ENCODE measurements around the gene PAQR5.

DNA sequence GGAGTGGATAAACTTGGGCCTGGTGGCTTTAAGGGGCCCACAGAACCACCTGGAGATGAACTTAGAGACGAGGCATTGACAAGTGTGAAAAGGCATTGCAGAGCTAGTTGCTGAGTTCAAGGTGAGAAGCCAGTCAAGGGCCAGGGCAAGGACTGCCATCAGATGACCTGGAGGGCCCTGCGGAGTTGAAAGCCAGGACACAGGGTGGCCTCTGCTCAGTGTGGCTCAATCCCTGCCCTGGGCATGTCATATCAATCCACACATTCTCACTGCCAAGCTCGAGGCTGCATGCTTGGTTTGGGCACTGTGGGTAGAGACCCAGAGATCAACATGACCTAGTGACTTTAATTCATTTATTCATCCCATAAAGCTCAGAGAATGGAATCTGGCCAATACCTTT lies 9.2 kb downstream of the PAQR5 start:
- TF ChIP-seq EZH2 (IDR thresholded peaks at IDR 0.05) (no peak), POLR2AphosphoS5 (IDR thresholded peaks at IDR 0.05; ENCODE audit: borderline replicate concordance, low read depth, low read length) (no peak), FOXP2 (optimal IDR thresholded peaks at IDR 0.05; ENCODE audit: control extremely low read depth, extremely low read length, insufficient read depth) (no peak)

Measured in SK-N-MC (cell line).